Measurements from ENCODE around the gene BRINP1.

The BRINP1 gene

GRCh38 chr9:119234636-119235035 lies 134.6 kb downstream of the BRINP1 start:
- no peak overlapping the region for H3K27ac ChIP-seq (replicated peaks)
- no peak for TF ChIP-seq SPI1 (IDR thresholded peaks at IDR 0.05; ENCODE audit: borderline replicate concordance, low read depth)
- TF ChIP-seq POLR2AphosphoS5 (IDR thresholded peaks at IDR 0.05; ENCODE audit: low read depth) = no peak
- TF ChIP-seq CTCF (IDR thresholded peaks at IDR 0.05; ENCODE audit: insufficient read depth, low read length) = no peak
- TF ChIP-seq GABPA (IDR thresholded peaks at IDR 0.05; ENCODE audit: low read depth) = no peak
- no peak for TF ChIP-seq REST (IDR thresholded peaks at IDR 0.05; ENCODE audit: insufficient replicate concordance, low read depth)
- no peak overlapping the region for H3K4me3 ChIP-seq (replicated peaks; ENCODE audit: insufficient read depth, low read length)
- no peak for DNase-seq (ENCODE audit: low read depth in 1 of 2, low spot score in 1 of 2)
- H3K27me3 ChIP-seq (ENCODE audit: insufficient read depth, poor library complexity, severe bottlenecking) = no peaks in the 10 kb centered on the region

- no peak for DNase-seq (ENCODE audit: low read depth in 1 of 2, low spot score in 1 of 2)
- no peak overlapping the region for H3K27ac ChIP-seq (replicated peaks)
These were observed 141.8 kb downstream of the BRINP1 start for GRCh38 chr9:119227422-119227821.

DNA sequence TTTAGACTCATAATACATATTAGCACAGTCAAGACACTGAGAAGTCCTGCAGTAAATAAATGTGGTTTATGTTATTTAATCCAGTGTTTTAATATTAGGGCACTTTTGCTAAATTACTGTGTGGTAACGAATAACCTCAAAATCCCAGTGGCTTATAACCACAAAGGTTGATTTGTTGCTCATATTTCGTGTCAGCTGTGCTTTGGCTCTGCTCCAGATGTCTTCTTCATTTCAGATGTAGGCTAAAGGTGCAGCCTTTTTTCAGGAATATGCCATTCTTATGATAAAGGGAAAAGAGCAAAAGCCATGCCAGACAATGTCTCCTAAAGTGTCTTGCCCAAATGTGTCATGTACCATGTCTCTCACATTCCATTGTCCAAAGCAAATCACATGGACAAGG lies 144.8 kb downstream of the BRINP1 start:
- TF ChIP-seq SPI1 (IDR thresholded peaks at IDR 0.05; ENCODE audit: borderline replicate concordance, low read depth) (no peak), CTCF (IDR thresholded peaks at IDR 0.05; ENCODE audit: insufficient read depth, low read length) (no peak)
- Histone ChIP-seq H3K4me3 (replicated peaks; ENCODE audit: insufficient read depth, low read length) (no peak overlapping the region), H3K27me3 (ENCODE audit: insufficient read depth, poor library complexity, severe bottlenecking) (no peaks in the 10 kb centered on the region), H3K27ac (replicated peaks) (no peak overlapping the region)
- DNase-seq (ENCODE audit: low read depth in 1 of 2, low spot score in 1 of 2) = no peak

More at GRCh38 chr9:119227422-119227821, 141.8 kb downstream of the BRINP1 start:
- TF ChIP-seq POLR2AphosphoS5 (IDR thresholded peaks at IDR 0.05; ENCODE audit: low read depth) (no peak), SPI1 (IDR thresholded peaks at IDR 0.05; ENCODE audit: borderline replicate concordance, low read depth) (no peak), REST (IDR thresholded peaks at IDR 0.05; ENCODE audit: insufficient replicate concordance, low read depth) (no peak)
- Histone ChIP-seq H3K4me3 (replicated peaks; ENCODE audit: insufficient read depth, low read length) (no peak overlapping the region), H3K27me3 (ENCODE audit: insufficient read depth, poor library complexity, severe bottlenecking) (no peaks in the 10 kb centered on the region)

- DNase-seq (ENCODE audit: low read depth in 1 of 2, low spot score in 1 of 2) = no peak
- TF ChIP-seq POLR2AphosphoS5 (IDR thresholded peaks at IDR 0.05; ENCODE audit: low read depth) (no peak), CTCF (IDR thresholded peaks at IDR 0.05; ENCODE audit: insufficient read depth, low read length) (no peak), SPI1 (IDR thresholded peaks at IDR 0.05; ENCODE audit: borderline replicate concordance, low read depth) (no peak), GABPA (IDR thresholded peaks at IDR 0.05; ENCODE audit: low read depth) (no peak), REST (IDR thresholded peaks at IDR 0.05; ENCODE audit: insufficient replicate concordance, low read depth) (no peak)
- H3K27ac ChIP-seq (replicated peaks) = no peak overlapping the region
- H3K27me3 ChIP-seq (ENCODE audit: insufficient read depth, poor library complexity, severe bottlenecking) = no peaks in the 10 kb centered on the region
- no peak overlapping the region for H3K4me3 ChIP-seq (replicated peaks; ENCODE audit: insufficient read depth, low read length)
These were observed 148.0 kb downstream of the BRINP1 start for GRCh38 chr9:119221276-119221675.

Measured in HL-60 (cell line).